ENCODE results near the gene PDIA2. TPM values are rescaled to one million over a fixed set of nuclear protein-coding genes. Genes with fewer than 3 reads are reported as not detected.

Gene PDIA2
- polyA plus RNA-seq, 4 donors: 0.32 to 1.8 (median 0.84) TPM

- DNase-seq (ENCODE audit: low read depth in 4 of 4, low spot score in 3 of 4): no peak
Observed at GRCh38 chr16:279531-279930, 3.4 kb upstream of the PDIA2 start.

GRCh38 chr16:280005-280460 is 2.9 kb upstream of the PDIA2 start:
- no peak for DNase-seq (ENCODE audit: low read depth in 4 of 4, low spot score in 3 of 4)

DNA sequence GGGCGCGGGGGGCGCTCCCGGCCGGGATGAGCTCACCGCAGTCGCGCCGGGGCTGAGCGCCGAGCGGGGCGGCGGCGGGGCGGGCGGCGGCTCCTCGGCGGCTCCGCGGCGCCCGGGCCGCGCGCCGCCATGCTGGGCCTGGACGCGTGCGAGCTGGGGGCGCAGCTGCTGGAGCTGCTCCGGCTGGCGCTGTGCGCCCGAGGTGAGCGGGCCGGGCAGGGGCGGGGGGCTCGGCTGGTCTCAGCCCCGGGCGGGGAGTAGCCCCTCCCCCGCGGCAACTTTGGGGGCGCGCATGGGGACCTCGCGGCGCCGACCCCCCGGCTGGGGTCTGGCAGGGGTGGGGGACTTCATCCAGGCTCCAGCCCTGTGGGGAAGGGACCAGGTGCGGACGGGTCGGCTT is 2.4 kb upstream of the PDIA2 start, which contains the start of gene ARHGDIG:
TSS of gene ARHGDIG (plus strand) at position 40 of the 400 bp plus-strand sequence. CDS start at position 130, 90 bp downstream.
- no peak for DNase-seq (ENCODE audit: low read depth in 4 of 4, low spot score in 3 of 4)

DNA sequence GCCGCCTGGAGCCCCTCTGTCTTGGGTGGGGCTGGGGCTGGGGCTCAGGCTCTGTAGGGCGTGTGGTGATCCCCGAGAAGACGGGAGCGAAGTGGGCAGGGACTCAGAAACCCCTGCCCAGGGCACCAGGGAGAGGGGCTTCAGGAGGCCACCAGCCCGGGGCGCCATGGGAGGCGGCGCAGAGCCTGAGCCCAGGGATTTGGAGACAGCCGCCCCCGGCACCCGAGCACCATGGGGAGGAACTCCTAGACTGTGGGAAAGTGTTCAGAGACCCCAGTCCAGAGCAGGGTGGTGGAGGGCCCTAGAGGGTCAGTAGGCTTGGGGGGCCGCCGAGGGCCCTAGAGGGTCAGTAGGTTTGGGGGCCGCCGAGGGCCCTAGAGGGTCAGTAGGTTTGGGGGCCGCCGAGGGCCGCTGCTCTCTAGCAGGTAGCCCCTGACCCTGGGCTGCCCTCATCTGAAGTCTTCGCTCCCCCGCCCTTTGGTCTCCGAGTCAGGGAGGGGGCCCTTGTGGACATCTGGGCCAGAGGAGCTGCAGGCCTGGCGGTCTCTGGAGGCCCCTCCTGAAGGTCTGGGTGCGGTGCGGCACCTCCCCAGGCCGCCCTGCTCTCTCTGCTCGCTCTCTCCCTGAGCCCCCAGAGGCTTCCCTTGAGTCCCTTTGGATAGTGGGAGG is 1.8 kb upstream of the PDIA2 start:
- no peak for DNase-seq (ENCODE audit: low read depth in 4 of 4, low spot score in 3 of 4)

DNA sequence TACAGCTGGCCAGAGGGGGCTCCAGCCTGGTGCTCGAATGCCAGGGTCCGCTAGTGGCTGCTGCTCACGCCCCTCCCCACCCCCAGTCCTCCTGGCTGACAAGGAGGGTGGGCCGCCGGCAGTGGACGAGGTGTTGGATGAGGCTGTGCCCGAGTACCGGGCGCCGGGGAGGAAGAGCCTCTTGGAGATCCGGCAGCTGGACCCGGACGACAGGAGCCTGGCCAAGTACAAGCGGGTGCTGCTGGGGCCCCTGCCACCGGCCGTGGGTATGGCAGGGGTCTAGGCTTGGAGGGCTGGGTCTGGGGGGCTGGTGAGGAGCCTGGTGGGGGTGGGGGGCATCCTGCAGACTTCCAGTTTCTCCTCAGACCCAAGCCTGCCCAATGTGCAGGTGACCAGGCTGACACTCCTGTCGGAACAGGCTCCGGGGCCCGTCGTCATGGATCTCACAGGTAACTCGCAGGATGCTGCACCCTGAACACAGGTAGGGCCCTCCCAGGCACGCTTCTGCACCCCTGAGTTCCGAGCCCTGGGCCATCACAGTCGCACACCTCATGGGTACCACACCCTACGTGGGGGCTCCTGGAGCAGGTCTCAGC is 1.2 kb upstream of the PDIA2 start:
- DNase-seq (ENCODE audit: low read depth in 4 of 4, low spot score in 3 of 4): no peak

DNA sequence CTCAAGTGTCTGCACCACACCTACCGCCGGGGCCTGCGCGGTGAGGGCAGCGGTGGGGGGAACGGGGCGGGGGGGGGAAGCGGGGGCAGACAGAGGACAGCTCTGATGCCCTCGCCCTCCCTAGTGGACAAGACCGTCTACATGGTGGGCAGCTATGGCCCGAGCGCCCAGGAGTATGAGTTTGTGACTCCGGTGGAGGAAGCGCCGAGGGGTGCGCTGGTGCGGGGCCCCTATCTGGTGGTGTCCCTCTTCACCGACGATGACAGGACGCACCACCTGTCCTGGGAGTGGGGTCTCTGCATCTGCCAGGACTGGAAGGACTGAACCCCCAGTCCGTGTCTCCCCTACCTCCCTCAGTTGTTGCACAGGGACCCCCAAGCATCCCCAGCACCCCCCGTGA is 473 bp upstream of the PDIA2 start:
- DNase-seq (ENCODE audit: low read depth in 4 of 4, low spot score in 3 of 4): no peak

- no peak for DNase-seq (ENCODE audit: low read depth in 4 of 4, low spot score in 3 of 4)
Observed at GRCh38 chr16:284204-285120, 1.5 kb downstream of the PDIA2 start.

GRCh38 chr16:285146-286055 is 2.4 kb downstream of the PDIA2 start:
- no peak for DNase-seq (ENCODE audit: low read depth in 4 of 4, low spot score in 3 of 4)

DNA sequence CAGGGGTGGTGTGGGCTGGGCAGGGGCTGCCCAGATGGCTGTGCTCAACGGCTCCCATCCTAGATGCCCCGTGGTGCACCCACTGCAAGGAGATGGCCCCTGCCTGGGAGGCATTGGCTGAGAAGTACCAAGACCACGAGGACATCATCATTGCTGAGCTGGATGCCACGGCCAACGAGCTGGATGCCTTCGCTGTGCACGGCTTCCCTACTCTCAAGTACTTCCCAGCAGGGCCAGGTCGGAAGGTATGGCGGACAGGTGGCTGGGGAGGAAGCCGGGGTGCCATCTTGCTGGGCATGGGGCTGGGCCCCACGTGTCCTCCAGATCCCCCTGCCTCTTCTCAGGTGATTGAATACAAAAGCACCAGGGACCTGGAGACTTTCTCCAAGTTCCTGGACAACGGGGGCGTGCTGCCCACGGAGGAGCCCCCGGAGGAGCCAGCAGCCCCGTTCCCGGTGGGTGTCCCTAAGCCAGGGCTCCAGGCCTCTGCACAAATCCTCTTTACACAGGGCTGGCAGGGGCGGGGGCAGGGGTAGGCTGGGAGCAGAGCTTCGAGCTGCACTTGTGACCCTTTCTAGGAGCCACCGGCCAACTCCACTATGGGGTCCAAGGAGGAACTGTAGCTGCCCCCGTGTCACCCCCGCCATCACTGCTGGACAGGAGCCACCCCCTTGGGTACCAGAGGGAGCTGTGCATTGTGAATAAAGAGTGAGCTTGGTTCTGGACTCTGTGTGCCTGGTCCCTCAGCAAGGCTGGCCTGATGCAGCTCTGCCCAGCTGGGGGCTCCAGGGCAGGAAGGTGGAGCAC is 3.7 kb downstream of the PDIA2 start:
- DNase-seq (ENCODE audit: low read depth in 4 of 4, low spot score in 3 of 4): no peak

- no peak for DNase-seq (ENCODE audit: low read depth in 4 of 4, low spot score in 3 of 4)
Observed at GRCh38 chr16:287298-287811, 4.4 kb downstream of the PDIA2 start.

DNA sequence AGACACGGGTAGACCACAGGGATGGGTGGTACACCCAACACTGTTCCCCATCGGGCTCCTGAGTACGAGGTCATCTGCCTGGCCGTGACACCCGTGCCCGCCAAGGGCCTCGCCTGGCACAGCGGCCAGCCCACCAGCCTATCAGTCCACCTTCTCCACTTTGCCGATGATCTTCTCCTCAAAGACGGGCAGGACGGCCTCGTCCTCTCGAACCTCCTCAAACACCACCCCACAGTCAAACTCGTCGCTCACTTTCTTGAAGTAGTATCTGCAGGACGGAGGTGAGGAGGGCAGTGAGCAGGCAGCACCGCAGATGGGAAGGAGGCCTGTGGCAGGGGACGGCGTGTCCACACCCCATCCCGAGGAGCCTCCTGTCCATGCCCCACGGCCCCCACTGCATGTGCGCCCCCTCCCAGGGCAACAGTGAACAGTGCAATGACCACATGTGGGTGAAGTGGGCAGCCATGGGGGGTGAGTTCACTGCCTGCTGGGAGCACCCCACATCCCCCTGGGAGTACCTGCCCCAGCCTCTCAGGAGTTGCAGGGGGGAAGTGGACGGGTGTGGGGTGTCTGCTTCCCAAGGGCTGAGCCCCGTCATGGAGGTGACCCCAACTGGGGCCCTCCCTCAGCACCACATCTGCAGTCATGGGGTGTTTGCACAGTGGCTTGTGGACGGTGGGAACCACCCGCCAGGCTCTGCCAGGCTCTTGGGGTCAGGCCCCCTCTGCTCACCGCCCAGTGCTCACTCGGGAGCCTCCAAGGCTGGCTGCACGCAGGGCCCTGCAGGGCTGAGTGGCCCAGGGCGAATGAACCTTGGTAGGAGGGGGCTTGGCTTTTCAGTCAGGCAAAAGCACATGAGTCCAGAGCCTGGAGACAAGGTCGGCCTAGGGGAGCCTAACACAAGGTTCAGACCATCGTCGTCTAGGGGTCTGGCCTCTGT is 5.3 kb downstream of the PDIA2 start:
- DNase-seq (ENCODE audit: low read depth in 4 of 4, low spot score in 3 of 4): no peak

DNA sequence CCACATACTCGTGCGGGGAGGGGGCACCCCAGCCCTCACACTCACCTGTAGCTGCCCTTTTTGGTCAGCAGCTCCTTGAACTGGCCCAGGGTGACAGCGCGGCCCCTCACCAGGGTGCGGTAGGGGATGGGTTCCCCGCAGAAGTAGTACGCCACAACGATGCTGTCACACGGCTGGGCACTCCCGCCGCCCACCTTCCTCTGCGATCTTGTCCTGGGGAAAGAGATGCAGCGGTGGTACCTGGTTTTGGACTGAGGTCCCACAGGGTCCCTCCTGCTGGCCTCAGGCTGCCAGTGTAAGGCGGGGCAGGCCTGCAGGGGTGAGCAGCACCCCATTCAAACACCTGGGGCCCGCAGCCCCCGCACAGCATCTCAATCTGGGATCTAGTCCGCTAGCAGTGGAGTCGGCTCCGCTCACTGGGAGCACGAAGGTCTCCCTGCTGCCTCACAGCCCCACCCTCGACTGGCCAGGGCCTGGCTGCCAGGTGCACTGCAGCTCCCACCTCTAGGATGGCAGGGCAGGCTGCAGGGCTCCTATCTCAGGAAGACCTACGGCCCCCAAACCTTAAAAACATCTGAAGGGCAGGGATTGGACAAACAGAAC is 6.5 kb downstream of the PDIA2 start:
- no peak for DNase-seq (ENCODE audit: low read depth in 4 of 4, low spot score in 3 of 4)

DNA sequence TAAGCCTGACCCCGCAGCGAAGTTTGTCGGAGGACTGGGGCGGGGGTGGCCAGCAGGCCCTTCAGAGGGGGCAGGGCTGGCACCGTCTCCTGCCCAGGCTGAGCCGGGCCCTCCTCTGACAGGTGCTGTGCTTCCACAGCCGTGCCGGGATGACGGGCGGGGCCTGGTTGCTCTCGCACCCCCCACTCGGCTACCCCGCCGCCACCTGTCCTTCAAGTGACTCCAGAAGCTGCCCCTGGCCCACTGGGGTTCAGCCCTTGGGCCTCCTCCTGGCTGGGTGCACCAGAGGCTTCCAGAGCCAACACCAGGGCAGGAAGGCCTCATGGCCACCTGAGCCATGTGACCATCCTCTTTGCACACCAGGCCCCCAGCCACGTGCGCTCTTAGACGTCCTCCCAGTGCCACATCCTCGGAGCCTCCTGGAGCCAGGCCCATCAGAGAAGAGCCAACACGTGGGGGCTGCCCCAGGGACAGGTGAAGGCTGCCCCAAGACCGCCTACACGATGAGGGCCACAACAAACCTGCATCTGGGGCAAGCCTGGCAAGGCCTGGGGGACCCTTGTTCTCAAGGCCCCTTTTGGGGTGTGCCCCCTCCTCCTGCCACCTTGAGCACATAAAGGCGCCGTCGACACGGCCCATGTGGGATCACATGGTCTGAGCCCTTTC is 7.2 kb downstream of the PDIA2 start:
- DNase-seq (ENCODE audit: low read depth in 4 of 4, low spot score in 3 of 4): no peak

DNA sequence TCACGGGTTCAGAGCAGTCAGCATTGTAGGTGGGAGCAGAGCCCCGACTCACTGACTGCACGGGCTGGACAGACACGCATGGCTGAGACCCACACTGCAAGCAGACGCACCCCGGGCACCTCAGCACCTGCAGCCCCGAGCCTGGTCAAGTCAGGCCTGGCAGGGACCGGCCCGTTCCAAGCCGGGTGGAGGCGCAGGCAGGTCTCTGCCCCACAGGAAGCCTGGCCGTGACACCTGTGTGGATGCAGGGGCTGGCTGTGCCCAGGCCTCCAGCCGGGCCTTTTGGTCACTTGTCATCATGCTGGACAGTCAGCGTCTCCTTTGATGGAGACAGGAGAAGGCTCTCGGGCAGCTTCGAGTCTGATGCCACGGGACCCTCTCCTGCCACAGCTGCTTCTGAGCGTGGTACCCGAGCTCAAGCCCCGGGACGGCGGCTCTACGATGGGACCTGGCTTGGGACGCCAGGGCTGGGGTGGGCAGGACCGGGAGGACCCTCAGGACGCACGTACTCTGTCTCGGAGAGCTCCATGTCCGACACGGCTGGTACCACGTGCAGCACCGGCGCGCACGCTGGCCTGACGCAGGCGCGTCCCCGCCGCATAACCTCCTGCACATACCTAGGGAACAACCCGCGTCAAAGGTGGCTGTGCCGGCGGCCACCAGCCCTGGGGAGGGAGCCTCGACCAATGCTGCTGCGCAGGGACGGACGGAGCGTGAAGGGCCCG is 7.9 kb downstream of the PDIA2 start:
- no peak for DNase-seq (ENCODE audit: low read depth in 4 of 4, low spot score in 3 of 4)

- no peak for DNase-seq (ENCODE audit: low read depth in 4 of 4, low spot score in 3 of 4)
Observed at GRCh38 chr16:291539-291938, 8.6 kb downstream of the PDIA2 start.

- no peak for DNase-seq (ENCODE audit: low read depth in 4 of 4, low spot score in 3 of 4)
Observed at GRCh38 chr16:293043-293775, 10.2 kb downstream of the PDIA2 start.

Measured in left renal pelvis (tissue), 4 donors.